GM21786 (cell line): ENCODE data around the gene KIF26B.
"Not testable (repeated sequence)": the region's sequence is repeated elsewhere in the genome, so short reads cannot be mapped to it uniquely, and the experiment has no call there.

Experiments
- ATAC-seq: cut with Tn5 transposase; IDR thresholded peaks from one replicate; pipeline ENCODE4 v1.9.1; 2021; ENCODE audit not compliant: unreplicated experiment

The KIF26B gene

GRCh38 chr1:245154429-245155271 lies at the start of gene KIF26B:
Gene KIF26B (plus strand): TSS chr1:245154985. CDS start chr1:245155425, 440 bp downstream.
- no peak for ATAC-seq

GRCh38 chr1:245105042-245105441 lies 49.7 kb upstream of the KIF26B start:
- no peak for ATAC-seq

GRCh38 chr1:245105815-245106410 lies 48.9 kb upstream of the KIF26B start:
- ATAC-seq = no peak

- no peak for ATAC-seq
Observed at GRCh38 chr1:245107776-245108114, 47.0 kb upstream of the KIF26B start.

- no peak for ATAC-seq
Observed at GRCh38 chr1:245108246-245108645, 46.5 kb upstream of the KIF26B start.

- ATAC-seq = no peak
Observed at GRCh38 chr1:245108909-245109308, 45.9 kb upstream of the KIF26B start.

GRCh38 chr1:245110406-245110805 lies 44.4 kb upstream of the KIF26B start:
- no peak for ATAC-seq

GRCh38 chr1:245111073-245111472 lies 43.7 kb upstream of the KIF26B start:
- ATAC-seq = no peak

- no peak for ATAC-seq
Observed at GRCh38 chr1:245113649-245114048, 41.1 kb upstream of the KIF26B start.

GRCh38 chr1:245116131-245116530 lies 38.7 kb upstream of the KIF26B start:
- no peak for ATAC-seq

- ATAC-seq = no peak
Observed at GRCh38 chr1:245116751-245117150, 38.0 kb upstream of the KIF26B start.

GRCh38 chr1:245118066-245118465 lies 36.7 kb upstream of the KIF26B start:
- ATAC-seq = no peak

GRCh38 chr1:245118806-245119205 lies 36.0 kb upstream of the KIF26B start:
- no peak for ATAC-seq

GRCh38 chr1:245121523-245121922 lies 33.3 kb upstream of the KIF26B start:
- ATAC-seq = no peak

GRCh38 chr1:245124241-245124640 lies 30.5 kb upstream of the KIF26B start:
- no peak for ATAC-seq

GRCh38 chr1:245124644-245125043 lies 30.1 kb upstream of the KIF26B start:
- ATAC-seq = no peak

GRCh38 chr1:245126530-245126929 lies 28.3 kb upstream of the KIF26B start:
- no peak for ATAC-seq

- no peak for ATAC-seq
Observed at GRCh38 chr1:245128381-245129101, 26.2 kb upstream of the KIF26B start.

GRCh38 chr1:245129319-245130240 lies 25.2 kb upstream of the KIF26B start:
- ATAC-seq = no peak

- ATAC-seq = not testable (repeated sequence)
Observed at GRCh38 chr1:245130281-245131025, 24.3 kb upstream of the KIF26B start.
